PC-3 (cell line): ENCODE results near the gene PCSK9. TPM values are rescaled to one million over a fixed set of nuclear protein-coding genes. Genes with fewer than 3 reads are reported as not detected.

ENCODE experiments used
- ATAC-seq: fragments of 200-7000 bp; cut with Tn5 transposase; 2 replicates; pipeline ENCODE4 v1.9.1; 2020; ENCODE audit warnings: mild to moderate bottlenecking, moderate library complexity
- BruUV-seq: library from RNA; stranded (reverse); fragments of 400-500 nt; replicated peaks from 2 replicates; lab custom pipeline; 2021; lab: Mats Ljungman, UMichigan
- CTCF ChIA-PET: fragments of 300-600 bp; sonication (Branson Sonifier 250); formaldehyde crosslinking; loops from one replicate; lab custom pipeline; 2022; ENCODE audit warnings: antibody characterized with exemption; lab: Charles Lee
- POLR2A ChIA-PET: fragments of 300-600 bp; sonication (Branson Sonifier 250); formaldehyde crosslinking; loops from one replicate; lab custom pipeline; 2022; ENCODE audit warnings: antibody characterized with exemption; ENCODE audit not compliant: unreplicated experiment; lab: Charles Lee
- DNase-seq: peaks from one replicate; pipeline ENCODE4 v3.0.0-alpha.2; 2015
- H2AFZ ChIP-seq: fragments of 300-600 bp; sonication (generic); 2 replicates; pipeline ENCODE4 v1.6.0; 2016; ENCODE audit warnings: antibody characterized with exemption, low read length
- H3F3A ChIP-seq: fragments of 300-600 bp; sonication (generic); one replicate; pipeline ENCODE4 v1.6.0; 2017; ENCODE audit warnings: antibody characterized with exemption, low read length, control low read depth, mild to moderate bottlenecking; ENCODE audit not compliant: unreplicated experiment
- H3K27ac ChIP-seq: fragments of 300-600 bp; sonication (generic); 2 replicates; pipeline ENCODE4 v1.5.1; 2016; ENCODE audit warnings: mild to moderate bottlenecking, low read length
- H3K27me3 ChIP-seq: fragments of 300-600 bp; sonication (generic); 2 replicates; pipeline ENCODE4 v1.6.1; 2016; ENCODE audit warnings: low read length, mixed read lengths
- H3K36me3 ChIP-seq: fragments of 300-600 bp; sonication (generic); 2 replicates; pipeline ENCODE4 v1.6.1; 2016; ENCODE audit warnings: low read depth, mixed run types, low read length, mixed read lengths
- H3K4me1 ChIP-seq: fragments of 300-600 bp; sonication (generic); 2 replicates; pipeline ENCODE4 v1.5.1; 2016; ENCODE audit warnings: low read length; ENCODE audit not compliant: insufficient read depth
- H3K4me2 ChIP-seq: fragments of 300-600 bp; sonication (generic); 2 replicates; pipeline ENCODE4 v1.6.0; 2016; ENCODE audit warnings: low read length
- H3K4me3 ChIP-seq: fragments of 300-600 bp; sonication (generic); 2 replicates; pipeline ENCODE4 v1.5.1; 2016; ENCODE audit warnings: mild to moderate bottlenecking, low read length, mixed read lengths
- H3K79me2 ChIP-seq: fragments of 300-600 bp; sonication (generic); 2 replicates; pipeline ENCODE4 v1.6.1; 2017; ENCODE audit warnings: low read length, mixed read lengths
- H3K9ac ChIP-seq: fragments of 300-600 bp; sonication (generic); 2 replicates; pipeline ENCODE4 v1.6.0; 2016; ENCODE audit warnings: mild to moderate bottlenecking, low read length
- H3K9me2 ChIP-seq: fragments of 300-600 bp; sonication (generic); replicated peaks from 2 replicates; pipeline ENCODE4 v1.6.1; 2016; ENCODE audit warnings: mixed run types, low read length, mixed read lengths
- H3K9me3 ChIP-seq: fragments of 300-600 bp; sonication (generic); 2 replicates; pipeline ENCODE4 v1.6.1; 2016; ENCODE audit warnings: low read length, mixed read lengths
- H4K20me1 ChIP-seq: fragments of 300-600 bp; sonication (generic); 2 replicates; pipeline ENCODE4 v1.6.1; 2016; ENCODE audit warnings: low read length, mixed read lengths
- CTCF ChIP-seq: fragments of 300-600 bp; sonication (generic); conservative IDR thresholded peaks from 2 replicates; pipeline ENCODE4 v1.5.1; 2017; ENCODE audit warnings: antibody characterized with exemption, low read depth, mild to moderate bottlenecking, low read length
- EZH2 ChIP-seq: fragments of 300-600 bp; sonication (generic); IDR thresholded peaks from one replicate; pipeline ENCODE4 v1.6.1; 2017; ENCODE audit warnings: antibody characterized with exemption, mild to moderate bottlenecking, low read length; ENCODE audit not compliant: unreplicated experiment
- EZH2phosphoT487 ChIP-seq: fragments of 300-600 bp; sonication (generic); IDR thresholded peaks from 2 replicates; pipeline ENCODE4 v1.6.1; 2018; ENCODE audit warnings: mild to moderate bottlenecking, antibody characterized with exemption, low read length, borderline replicate concordance
- intact Hi-C: fragments of 100-400 bp; cut with micrococcal nuclease; formaldehyde crosslinking; loops from 2 replicates; pipeline ENCODE4 v1.9.0; 2023
- total RNA-seq: library from RNA; depleted of rRNA; stranded (reverse); fragments of >200 nt; gene quantifications from 2 replicates; pipeline ENCODE4 v1.2.3, GENCODE V29; 2014

Gene PCSK9
- total RNA-seq, 1 experiment from 2014 or later, result 6.8 TPM

DNA sequence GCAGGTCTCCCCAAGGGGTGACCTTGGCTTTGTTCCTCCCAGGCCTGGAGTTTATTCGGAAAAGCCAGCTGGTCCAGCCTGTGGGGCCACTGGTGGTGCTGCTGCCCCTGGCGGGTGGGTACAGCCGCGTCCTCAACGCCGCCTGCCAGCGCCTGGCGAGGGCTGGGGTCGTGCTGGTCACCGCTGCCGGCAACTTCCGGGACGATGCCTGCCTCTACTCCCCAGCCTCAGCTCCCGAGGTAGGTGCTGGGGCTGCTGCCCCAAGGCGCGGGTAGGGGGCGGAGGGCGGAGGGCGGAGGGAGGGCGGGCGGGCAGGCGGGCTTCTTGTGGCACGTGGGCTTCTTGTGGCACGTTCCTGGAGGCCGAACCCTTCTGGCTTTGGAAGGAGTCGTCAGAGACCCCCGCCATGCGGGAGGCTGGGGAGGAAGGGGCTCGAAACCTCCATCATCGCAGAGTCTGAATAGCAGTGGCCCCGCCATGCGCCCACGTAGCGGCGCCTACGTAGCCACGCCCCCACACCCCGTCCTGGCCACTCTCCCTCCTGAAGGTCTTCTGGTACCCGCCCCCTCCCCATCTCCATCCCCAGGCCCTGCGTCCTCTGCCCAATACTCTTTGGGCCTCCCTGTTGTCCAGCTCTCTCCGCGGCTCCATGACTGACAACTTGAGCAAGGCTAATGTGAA lies 16.7 kb downstream of the PCSK9 start:
- H3F3A ChIP-seq, result no peaks in the 10 kb centered on the region
- intact Hi-C loops, result no loop called here
- H2AFZ ChIP-seq, result no peak overlapping the region
- CTCF ChIA-PET, result no interaction called here
- no peak overlapping the region for H3K4me2 ChIP-seq
- TF ChIP-seq CTCF (no peak), EZH2 (no peak), EZH2phosphoT487 (no peak)
- no peak for ATAC-seq
- no TSS peak for BruUV-seq
- POLR2A ChIA-PET, result no interaction called here
- H3K27ac ChIP-seq, result no peak overlapping the region
- H4K20me1 ChIP-seq, result no peaks in the 10 kb centered on the region
- H3K36me3 ChIP-seq, result no peaks in the 10 kb centered on the region
- H3K9ac ChIP-seq, result no peak overlapping the region
- H3K4me3 ChIP-seq, result no peak overlapping the region
- DNase-seq, result no peak
- no peaks in the 10 kb centered on the region for H3K9me3 ChIP-seq
- no peaks in the 10 kb centered on the region for H3K9me2 ChIP-seq
- no peaks in the 10 kb centered on the region for H3K79me2 ChIP-seq
- no peaks in the 10 kb centered on the region for H3K4me1 ChIP-seq
- no peaks in the 10 kb centered on the region for H3K27me3 ChIP-seq

- no peaks in the 10 kb centered on the region for H3F3A ChIP-seq
- no peaks in the 10 kb centered on the region for H3K9me2 ChIP-seq
- TF ChIP-seq EZH2phosphoT487, result no peak
- TF ChIP-seq CTCF, result no peak
- TF ChIP-seq EZH2, result no peak
- no TSS peak for BruUV-seq
- no peak overlapping the region for H3K27ac ChIP-seq
- no peaks in the 10 kb centered on the region for H3K4me1 ChIP-seq
- ATAC-seq (no peak), DNase-seq (no peak)
- intact Hi-C loops, result no loop called here
- H2AFZ ChIP-seq, result no peak overlapping the region
- no peak overlapping the region for H3K4me3 ChIP-seq
- ChIA-PET CTCF (no interaction called here), POLR2A (no interaction called here)
- H3K27me3 ChIP-seq, result no peaks in the 10 kb centered on the region
- no peaks in the 10 kb centered on the region for H3K36me3 ChIP-seq
- H3K4me2 ChIP-seq, result no peak overlapping the region
- no peak overlapping the region for H3K9ac ChIP-seq
- H4K20me1 ChIP-seq, result no peaks in the 10 kb centered on the region
- no peaks in the 10 kb centered on the region for H3K79me2 ChIP-seq
- no peaks in the 10 kb centered on the region for H3K9me3 ChIP-seq
Observed at GRCh38 chr1:55056632-55056992, 17.3 kb downstream of the PCSK9 start.

GRCh38 chr1:55057270-55057955 lies 18.1 kb downstream of the PCSK9 start:
- no peaks in the 10 kb centered on the region for H4K20me1 ChIP-seq
- no peak overlapping the region for H3K9ac ChIP-seq
- no peak overlapping the region for H3K27ac ChIP-seq
- CTCF ChIA-PET, result no interaction called here
- no TSS peak for BruUV-seq
- ATAC-seq (no peak), DNase-seq (no peak)
- no peaks in the 10 kb centered on the region for H3K4me1 ChIP-seq
- H3K4me2 ChIP-seq, result no peak overlapping the region
- no peaks in the 10 kb centered on the region for H3K9me2 ChIP-seq
- no peaks in the 10 kb centered on the region for H3K27me3 ChIP-seq
- no peaks in the 10 kb centered on the region for H3K9me3 ChIP-seq
- no peaks in the 10 kb centered on the region for H3F3A ChIP-seq
- intact Hi-C loops, result no loop called here
- H2AFZ ChIP-seq, result no peak overlapping the region
- POLR2A ChIA-PET, result no interaction called here
- H3K79me2 ChIP-seq, result no peaks in the 10 kb centered on the region
- TF ChIP-seq CTCF (no peak), EZH2 (no peak), EZH2phosphoT487 (no peak)
- H3K4me3 ChIP-seq, result no peak overlapping the region
- no peaks in the 10 kb centered on the region for H3K36me3 ChIP-seq
